ENCODE data around the gene KBTBD7.

KBTBD7 gene

DNA sequence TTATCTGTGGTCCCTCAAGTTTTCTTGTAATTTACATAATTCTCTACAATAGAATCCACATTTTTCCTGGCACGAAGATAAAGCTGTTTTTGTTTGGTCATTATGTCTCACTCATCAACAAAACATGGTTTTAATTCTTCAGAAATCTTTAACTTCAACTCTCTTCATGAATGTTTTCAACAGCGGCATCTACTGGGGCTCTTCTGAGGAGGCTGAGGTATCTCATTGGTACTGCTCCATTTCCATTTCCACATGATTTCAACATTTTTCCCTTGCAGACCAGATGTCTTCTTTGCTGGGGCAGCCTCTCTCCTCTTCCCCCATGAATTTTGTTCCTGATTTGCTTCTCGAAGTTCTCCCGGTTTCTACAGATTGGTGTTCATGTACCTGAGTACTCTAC is 5.8 kb upstream of the KBTBD7 start:
- FAIRE-seq (no peak), DNase-seq (ENCODE audit: insufficient read length, low spot score) (no peak)
- no peak for TF ChIP-seq PAX5 (IDR thresholded peaks at IDR 0.05; ENCODE audit: insufficient read depth, low read length, severe bottlenecking)
- TF ChIP-seq SPI1 (IDR thresholded peaks at IDR 0.05; ENCODE audit: low read depth, low read length), result no peak
- TF ChIP-seq POLR2AphosphoS5 (IDR thresholded peaks at IDR 0.05; ENCODE audit: low read depth, low read length), result no peak
- TF ChIP-seq POLR2A (IDR thresholded peaks at IDR 0.05; ENCODE audit: low read depth, low read length), result no peak
- TF ChIP-seq POU2F2 (IDR thresholded peaks at IDR 0.05; ENCODE audit: low read depth, low read length), result no peak
- TF ChIP-seq TAF1 (IDR thresholded peaks at IDR 0.05; ENCODE audit: low read depth, low read length), result no peak

GRCh38 chr13:41199526-41199925 is 5.2 kb upstream of the KBTBD7 start:
- peak; percentile 94 for FAIRE-seq
- DNase-seq (ENCODE audit: insufficient read length, low spot score), result peak; percentile 8
- 0 out of 2 replicates have a peak, but pooled peaks have one; percentile 38 for TF ChIP-seq SPI1 (IDR thresholded peaks at IDR 0.05; ENCODE audit: low read depth, low read length)
- TF ChIP-seq POLR2A (IDR thresholded peaks at IDR 0.05; ENCODE audit: low read depth, low read length), result no peak
- TF ChIP-seq PAX5 (IDR thresholded peaks at IDR 0.05; ENCODE audit: insufficient read depth, low read length, severe bottlenecking), result no peak
- peak; percentile 75 for TF ChIP-seq POU2F2 (IDR thresholded peaks at IDR 0.05; ENCODE audit: low read depth, low read length)

GRCh38 chr13:41199079-41199478 is 4.7 kb upstream of the KBTBD7 start:
- FAIRE-seq (no peak), DNase-seq (ENCODE audit: insufficient read length, low spot score) (no peak)
- TF ChIP-seq PAX5 (IDR thresholded peaks at IDR 0.05; ENCODE audit: insufficient read depth, low read length, severe bottlenecking) (no peak), POU2F2 (IDR thresholded peaks at IDR 0.05; ENCODE audit: low read depth, low read length) (no peak), SPI1 (IDR thresholded peaks at IDR 0.05; ENCODE audit: low read depth, low read length) (no peak), TAF1 (IDR thresholded peaks at IDR 0.05; ENCODE audit: low read depth, low read length) (no peak), POLR2AphosphoS5 (IDR thresholded peaks at IDR 0.05; ENCODE audit: low read depth, low read length) (no peak), POLR2A (IDR thresholded peaks at IDR 0.05; ENCODE audit: low read depth, low read length) (no peak)

- FAIRE-seq (no peak), DNase-seq (ENCODE audit: insufficient read length, low spot score) (no peak)
- TF ChIP-seq POLR2AphosphoS5 (IDR thresholded peaks at IDR 0.05; ENCODE audit: low read depth, low read length) (no peak), SPI1 (IDR thresholded peaks at IDR 0.05; ENCODE audit: low read depth, low read length) (no peak), POLR2A (IDR thresholded peaks at IDR 0.05; ENCODE audit: low read depth, low read length) (no peak)
Measured at GRCh38 chr13:41196620-41197019, 2.3 kb upstream of the KBTBD7 start.

GRCh38 chr13:41196011-41196410 is 1.6 kb upstream of the KBTBD7 start:
- FAIRE-seq, result no peak

DNA sequence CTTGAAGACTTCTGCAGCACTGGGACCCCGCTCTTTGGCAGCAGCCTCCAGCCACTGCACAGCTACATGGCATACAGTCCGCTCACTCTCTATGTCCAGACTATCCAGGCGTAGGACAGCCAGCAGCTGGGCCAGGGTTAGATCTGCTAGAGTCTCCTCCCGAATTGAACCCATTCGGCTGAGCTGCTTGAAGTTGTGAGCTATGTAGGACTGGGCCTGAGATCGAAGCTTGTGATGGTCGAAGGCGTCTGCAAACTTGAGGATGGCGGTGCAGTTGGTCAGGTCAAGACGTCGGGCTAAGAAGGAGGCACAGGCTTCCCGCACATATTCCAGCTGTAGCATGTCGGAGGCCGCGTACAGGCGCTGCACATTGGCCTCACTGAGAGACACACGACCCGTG is 900 bp downstream of the KBTBD7 start:
- FAIRE-seq (no peak), DNase-seq (ENCODE audit: insufficient read length, low spot score) (no peak)
- TF ChIP-seq POU2F2 (IDR thresholded peaks at IDR 0.05; ENCODE audit: low read depth, low read length) (no peak), POLR2AphosphoS5 (IDR thresholded peaks at IDR 0.05; ENCODE audit: low read depth, low read length) (no peak), TAF1 (IDR thresholded peaks at IDR 0.05; ENCODE audit: low read depth, low read length) (no peak), SPI1 (IDR thresholded peaks at IDR 0.05; ENCODE audit: low read depth, low read length) (no peak), PAX5 (IDR thresholded peaks at IDR 0.05; ENCODE audit: insufficient read depth, low read length, severe bottlenecking) (no peak), POLR2A (IDR thresholded peaks at IDR 0.05; ENCODE audit: low read depth, low read length) (no peak)

More at GRCh38 chr13:41196011-41196410, 1.6 kb upstream of the KBTBD7 start:
- no peak for DNase-seq (ENCODE audit: insufficient read length, low spot score)
- TF ChIP-seq POLR2A (IDR thresholded peaks at IDR 0.05; ENCODE audit: low read depth, low read length) (no peak), POLR2AphosphoS5 (IDR thresholded peaks at IDR 0.05; ENCODE audit: low read depth, low read length) (no peak), POU2F2 (IDR thresholded peaks at IDR 0.05; ENCODE audit: low read depth, low read length) (no peak), TAF1 (IDR thresholded peaks at IDR 0.05; ENCODE audit: low read depth, low read length) (no peak), PAX5 (IDR thresholded peaks at IDR 0.05; ENCODE audit: insufficient read depth, low read length, severe bottlenecking) (no peak), SPI1 (IDR thresholded peaks at IDR 0.05; ENCODE audit: low read depth, low read length) (no peak)

DNA sequence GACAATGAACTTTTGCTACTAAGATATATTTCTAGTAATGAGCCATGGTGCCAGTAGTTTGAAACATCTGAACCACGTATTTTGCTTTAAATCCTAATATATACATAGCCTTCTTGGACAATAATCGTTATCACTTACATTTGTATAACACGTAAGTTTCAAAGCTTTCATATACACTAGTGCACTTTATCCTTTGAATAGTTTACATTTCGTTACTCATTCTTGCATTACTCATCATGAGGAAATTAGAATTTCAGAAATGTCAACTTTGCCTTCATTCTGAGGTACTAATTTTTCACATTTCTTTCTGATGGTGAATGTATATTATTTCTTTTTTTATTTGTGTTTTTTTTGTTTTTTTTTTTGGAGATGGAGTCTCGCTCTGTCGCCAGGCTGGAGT is 5.8 kb downstream of the KBTBD7 start:
- no peak for FAIRE-seq

DNA sequence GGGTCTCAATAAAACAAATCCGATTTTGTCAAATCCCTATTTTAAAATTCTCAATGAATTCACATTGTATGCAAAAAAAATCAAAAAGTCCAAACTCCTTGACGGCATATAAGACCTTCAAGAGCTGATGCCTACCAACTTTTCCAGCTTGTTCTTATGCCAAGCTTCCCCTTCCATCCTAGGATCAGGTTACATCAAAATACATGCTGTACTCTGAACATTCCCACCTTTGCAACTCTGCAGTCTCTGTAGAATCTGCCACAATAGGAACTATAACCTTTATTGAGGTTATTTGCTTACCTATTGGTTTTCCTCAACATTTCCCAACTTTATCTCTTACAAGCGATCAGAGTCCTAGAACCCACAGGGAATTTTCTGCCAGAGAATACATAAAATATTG is 7.9 kb downstream of the KBTBD7 start:
- no peak for DNase-seq (ENCODE audit: insufficient read length, low spot score)
- no peak for FAIRE-seq
- TF ChIP-seq TAF1 (IDR thresholded peaks at IDR 0.05; ENCODE audit: low read depth, low read length) (no peak), POU2F2 (IDR thresholded peaks at IDR 0.05; ENCODE audit: low read depth, low read length) (no peak), POLR2AphosphoS5 (IDR thresholded peaks at IDR 0.05; ENCODE audit: low read depth, low read length) (no peak), SPI1 (IDR thresholded peaks at IDR 0.05; ENCODE audit: low read depth, low read length) (no peak), PAX5 (IDR thresholded peaks at IDR 0.05; ENCODE audit: insufficient read depth, low read length, severe bottlenecking) (no peak)

More for the DNA sequence above, 5.8 kb downstream of the KBTBD7 start:
- no peak for DNase-seq (ENCODE audit: insufficient read length, low spot score)
- no peak for TF ChIP-seq POLR2AphosphoS5 (IDR thresholded peaks at IDR 0.05; ENCODE audit: low read depth, low read length)
- no peak for TF ChIP-seq TAF1 (IDR thresholded peaks at IDR 0.05; ENCODE audit: low read depth, low read length)
- no peak for TF ChIP-seq POLR2A (IDR thresholded peaks at IDR 0.05; ENCODE audit: low read depth, low read length)
- TF ChIP-seq PAX5 (IDR thresholded peaks at IDR 0.05; ENCODE audit: insufficient read depth, low read length, severe bottlenecking), result no peak
- TF ChIP-seq SPI1 (IDR thresholded peaks at IDR 0.05; ENCODE audit: low read depth, low read length), result no peak
- TF ChIP-seq POU2F2 (IDR thresholded peaks at IDR 0.05; ENCODE audit: low read depth, low read length), result no peak

- TF ChIP-seq POU2F2 (IDR thresholded peaks at IDR 0.05; ENCODE audit: low read depth, low read length), result no peak
- TF ChIP-seq POLR2AphosphoS5 (IDR thresholded peaks at IDR 0.05; ENCODE audit: low read depth, low read length), result no peak
- TF ChIP-seq PAX5 (IDR thresholded peaks at IDR 0.05; ENCODE audit: insufficient read depth, low read length, severe bottlenecking), result no peak
- no peak for TF ChIP-seq SPI1 (IDR thresholded peaks at IDR 0.05; ENCODE audit: low read depth, low read length)
- no peak for TF ChIP-seq POLR2A (IDR thresholded peaks at IDR 0.05; ENCODE audit: low read depth, low read length)
- no peak for TF ChIP-seq TAF1 (IDR thresholded peaks at IDR 0.05; ENCODE audit: low read depth, low read length)
- FAIRE-seq (no peak), DNase-seq (ENCODE audit: insufficient read length, low spot score) (no peak)
Measured at GRCh38 chr13:41182231-41182630, 12.1 kb downstream of the KBTBD7 start.

DNA sequence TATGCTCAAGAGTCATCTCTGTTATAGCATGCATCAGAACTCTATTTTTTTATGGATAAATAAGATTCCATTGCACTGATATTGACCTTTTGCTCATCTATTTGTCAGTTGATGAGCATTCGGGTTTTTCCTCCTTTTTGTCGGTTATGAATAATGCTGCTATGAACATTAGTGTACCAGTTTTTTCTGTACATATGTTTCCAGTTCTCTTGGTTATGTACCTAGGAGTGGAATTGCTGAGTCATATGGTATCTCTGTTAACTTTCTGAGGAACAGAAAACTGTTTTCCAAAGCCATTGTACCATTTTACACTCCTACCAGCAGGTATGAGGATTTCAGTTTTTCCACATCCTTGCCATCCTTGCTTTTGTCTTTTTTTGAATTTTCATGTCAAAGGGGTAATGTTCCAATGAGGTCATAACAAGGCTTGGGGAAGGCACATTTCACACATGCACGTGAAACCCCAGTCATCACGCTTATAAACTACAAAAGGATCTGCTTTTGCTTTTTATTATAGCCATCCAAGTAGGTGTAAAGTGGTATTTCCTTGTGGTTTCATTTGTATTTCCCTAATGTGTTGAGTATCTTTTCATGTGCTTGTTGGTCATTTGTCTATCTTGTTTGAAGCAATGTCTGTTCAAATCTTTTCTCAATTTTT is 14.6 kb downstream of the KBTBD7 start:
- no peak for TF ChIP-seq POLR2AphosphoS5 (IDR thresholded peaks at IDR 0.05; ENCODE audit: low read depth, low read length)
- no peak for TF ChIP-seq POU2F2 (IDR thresholded peaks at IDR 0.05; ENCODE audit: low read depth, low read length)
- TF ChIP-seq TAF1 (IDR thresholded peaks at IDR 0.05; ENCODE audit: low read depth, low read length), result no peak
- no peak for TF ChIP-seq POLR2A (IDR thresholded peaks at IDR 0.05; ENCODE audit: low read depth, low read length)
- TF ChIP-seq SPI1 (IDR thresholded peaks at IDR 0.05; ENCODE audit: low read depth, low read length), result no peak
- TF ChIP-seq PAX5 (IDR thresholded peaks at IDR 0.05; ENCODE audit: insufficient read depth, low read length, severe bottlenecking), result no peak
- DNase-seq (ENCODE audit: insufficient read length, low spot score) (no peak), FAIRE-seq (peak; percentile 35)

Data from GM12891 (cell line).